Mesenchymal stem cell (in vitro differentiated cells and primary cell): ENCODE results near the gene PRSS21.

Experiments
- DNase-seq: peaks from one replicate; pipeline ENCODE4 v3.0.0-alpha.2; 2013
- H2AFZ ChIP-seq: one replicate; pipeline ENCODE4 v1.6.1; 2013; ENCODE audit warnings: low read depth, mild to moderate bottlenecking, control low read depth, inconsistent platforms, low read length, moderate library complexity
- H2AK5ac ChIP-seq: 2 replicates; pipeline ENCODE4 v1.6.1; 2013; ENCODE audit warnings: low read length, moderate library complexity, mild to moderate bottlenecking, inconsistent platforms; ENCODE audit not compliant: severe bottlenecking
- H2BK120ac ChIP-seq: one replicate; pipeline ENCODE4 v1.6.1; 2013; ENCODE audit warnings: low read depth, mild to moderate bottlenecking, inconsistent platforms, low read length, moderate library complexity
- H2BK12ac ChIP-seq, 2 experiments: one replicate each; pipeline ENCODE4 v1.6.1; 2013; ENCODE audit warnings: inconsistent platforms in 2 of 2, low read length in 2 of 2, mild to moderate bottlenecking in 2 of 2, moderate library complexity in 2 of 2, control low read depth in 1 of 2
- H2BK15ac ChIP-seq: one replicate; pipeline ENCODE4 v1.6.1; 2013; ENCODE audit warnings: mild to moderate bottlenecking, low read depth, inconsistent platforms; ENCODE audit not compliant: poor library complexity, severe bottlenecking
- H2BK5ac ChIP-seq: 2 replicates; pipeline ENCODE4 v1.6.1; 2013; ENCODE audit warnings: low read depth, mild to moderate bottlenecking, low read length, control low read depth, inconsistent platforms; ENCODE audit not compliant: poor library complexity, severe bottlenecking
- H3K14ac ChIP-seq, 2 experiments: one replicate each; pipeline ENCODE4 v1.6.1; 2013; ENCODE audit warnings: inconsistent platforms in 2 of 2, low read length in 2 of 2, control low read depth in 1 of 2, mild to moderate bottlenecking in 1 of 2, moderate library complexity in 1 of 2
- H3K18ac ChIP-seq, 2 experiments: one replicate each; pipeline ENCODE4 v1.6.1; 2013; ENCODE audit warnings: inconsistent platforms in 2 of 2, low read length in 2 of 2, control low read depth in 1 of 2, low read depth in 1 of 2, mild to moderate bottlenecking in 1 of 2
- H3K23ac ChIP-seq, 2 experiments: one replicate each; pipeline ENCODE4 v1.6.1; 2013; ENCODE audit warnings: inconsistent platforms in 2 of 2, low read length in 2 of 2, mild to moderate bottlenecking in 2 of 2, moderate library complexity in 2 of 2, control low read depth in 1 of 2
- H3K27ac ChIP-seq: 2 replicates; pipeline ENCODE4 v1.5.1; 2013; ENCODE audit warnings: mild to moderate bottlenecking, moderate library complexity, low read length, control low read depth, inconsistent platforms; ENCODE audit not compliant: poor library complexity, severe bottlenecking
- H3K27me3 ChIP-seq, 2 experiments: 2 replicates each; pipeline versions ENCODE4 v1.6.1 to v1.7.0; 2013; ENCODE audit warnings: low read length in 2 of 2, mild to moderate bottlenecking in 2 of 2, moderate library complexity in 2 of 2, control low read depth in 1 of 2, inconsistent platforms in 1 of 2; ENCODE audit not compliant: control insufficient read depth in 1 of 2, insufficient read depth in 1 of 2
- H3K36me3 ChIP-seq, 2 experiments: 2 replicates each; pipeline versions ENCODE4 v1.6.1 to v1.7.0; 2013; ENCODE audit warnings: low read length in 2 of 2, control low read depth in 1 of 2, inconsistent platforms in 1 of 2, low read depth in 1 of 2, mild to moderate bottlenecking in 1 of 2; ENCODE audit not compliant: insufficient read depth in 2 of 2, control insufficient read depth in 1 of 2
- H3K4ac ChIP-seq, 2 experiments: one replicate each; pipeline ENCODE4 v1.6.1; 2013; ENCODE audit warnings: inconsistent platforms in 2 of 2, low read length in 2 of 2, mild to moderate bottlenecking in 2 of 2, moderate library complexity in 2 of 2, control low read depth in 1 of 2, low read depth in 1 of 2
- H3K4me1 ChIP-seq: 2 replicates; pipeline ENCODE4 v1.6.1; 2013; ENCODE audit warnings: low read depth, low read length, control low read depth; ENCODE audit not compliant: control insufficient read depth, insufficient read depth
- H3K4me2 ChIP-seq: 2 replicates; pipeline ENCODE4 v1.6.1; 2013; ENCODE audit warnings: low read length, mild to moderate bottlenecking, inconsistent platforms; ENCODE audit not compliant: poor library complexity, severe bottlenecking
- H3K4me3 ChIP-seq, 2 experiments: 2 replicates each; pipeline versions ENCODE4 v1.5.1 to v1.7.0; 2013; ENCODE audit warnings: low read length in 2 of 2, mild to moderate bottlenecking in 2 of 2, control low read depth in 1 of 2, low read depth in 1 of 2; ENCODE audit not compliant: insufficient read depth in 1 of 2
- H3K79me1 ChIP-seq: replicated peaks from 2 replicates; pipeline ENCODE4 v1.6.1; 2013; ENCODE audit warnings: mild to moderate bottlenecking, control low read depth, low read length, inconsistent platforms; ENCODE audit not compliant: poor library complexity, severe bottlenecking
- H3K9ac ChIP-seq: 2 replicates; pipeline ENCODE4 v1.7.0; 2013; ENCODE audit warnings: mild to moderate bottlenecking, low read length, moderate library complexity
- H3K9me3 ChIP-seq: 2 replicates; pipeline ENCODE4 v1.7.0; 2013; ENCODE audit warnings: mild to moderate bottlenecking, low read length; ENCODE audit not compliant: control insufficient read depth
- H4K8ac ChIP-seq: one replicate; pipeline ENCODE4 v1.6.1; 2013; ENCODE audit warnings: inconsistent platforms, mild to moderate bottlenecking, low read length, moderate library complexity
- H4K91ac ChIP-seq: one replicate; pipeline ENCODE4 v1.6.1; 2013; ENCODE audit warnings: mild to moderate bottlenecking, low read length, inconsistent platforms
- WGBS: methylation state at CpG from one replicate; pipeline ENCODE4 v1.1.7; 2013; ENCODE audit warnings: mixed read lengths; 5-methylcytosine and 5-hydroxymethylcytosine counted together

Gene PRSS21

DNA sequence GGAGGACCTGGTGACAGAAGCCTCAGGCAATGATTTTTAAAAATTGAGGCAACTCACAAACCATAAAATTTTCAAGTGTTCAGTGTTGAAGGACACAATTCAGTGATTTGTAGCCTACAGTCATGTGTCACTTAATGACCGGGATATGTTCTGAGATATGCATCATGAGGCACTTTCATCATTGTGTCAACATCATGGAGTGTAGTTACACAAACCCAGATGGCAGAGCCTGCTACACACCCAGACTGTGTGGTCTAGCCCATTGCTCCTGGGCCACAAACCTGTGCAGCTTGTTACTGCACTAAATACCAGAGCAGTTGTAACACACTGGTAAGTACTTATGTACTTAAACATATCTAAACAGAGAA lies 17.2 kb upstream of the PRSS21 start:
- Histone ChIP-seq H3K4ac (no peak overlapping the region), H3K27me3 (peaks cover 12 to 27% of the 10 kb centered on the region in 2 experiments), H3K18ac (no peak overlapping the region), H3K14ac (no peak overlapping the region), H3K9me3 (peaks cover 22% of the 10 kb centered on the region), H3K4me2 (no peak overlapping the region), H3K27ac (no peak overlapping the region), H2AFZ (no peak overlapping the region), H2BK120ac (no peak overlapping the region), H3K4me1 (no peaks in the 10 kb centered on the region), H2BK5ac (no peak overlapping the region), H4K8ac (no peak overlapping the region), H2AK5ac (no peak overlapping the region), H3K9ac (no peak overlapping the region), H2BK12ac (no peak overlapping the region), H3K79me1 (no peaks in the 10 kb centered on the region), H4K91ac (no peak overlapping the region), H3K23ac (no peak overlapping the region), H3K4me3 (no peak overlapping the region), H3K36me3 (no peaks in the 10 kb centered on the region), H2BK15ac (no peak overlapping the region)
- WGBS: 60% methylated on average over 1 of the region's 1 CpG
- peak; percentile 35 for DNase-seq

DNA sequence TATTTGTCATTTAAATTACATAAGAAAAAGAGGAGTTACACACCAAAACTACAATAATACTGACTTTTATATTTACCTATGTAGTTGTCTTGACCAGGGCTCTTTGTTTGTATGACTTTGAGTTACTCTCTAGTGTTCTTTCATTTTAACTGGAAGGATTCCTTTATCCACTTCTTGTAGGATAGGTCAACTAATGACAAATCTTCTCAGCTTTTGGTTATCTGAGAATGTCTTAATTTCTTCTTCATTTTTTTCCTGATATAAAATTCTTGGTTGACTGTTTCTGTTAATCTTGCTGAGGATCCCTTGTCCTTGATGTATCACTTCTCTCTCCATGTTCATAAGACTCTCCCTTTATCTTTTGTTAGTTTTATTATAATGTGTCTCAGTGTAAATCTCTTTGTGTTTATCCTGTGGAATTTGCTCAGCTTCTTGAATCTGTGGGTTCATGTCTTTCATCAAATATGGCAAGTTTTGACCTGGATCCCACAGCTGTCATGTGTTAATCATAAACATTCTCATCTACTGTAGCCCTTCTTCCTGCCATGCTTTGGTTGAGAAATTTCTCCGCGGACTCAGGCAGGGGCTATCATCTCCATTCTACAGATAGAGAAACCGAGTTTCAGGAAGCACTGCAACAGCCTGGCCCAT lies 13.4 kb upstream of the PRSS21 start:
- Histone ChIP-seq H3K9ac (no peak overlapping the region), H2BK12ac (no peak overlapping the region), H2BK15ac (no peak overlapping the region), H3K9me3 (peaks cover 38% of the 10 kb centered on the region), H3K18ac (no peak overlapping the region), H2AFZ (no peak overlapping the region), H3K36me3 (no peaks in the 10 kb centered on the region), H3K79me1 (no peaks in the 10 kb centered on the region), H3K23ac (no peak overlapping the region), H3K4ac (no peak overlapping the region), H3K27me3 (peaks cover 13 to 52% of the 10 kb centered on the region in 2 experiments), H3K4me1 (no peaks in the 10 kb centered on the region), H3K14ac (no peak overlapping the region), H3K4me3 (no peak overlapping the region), H4K91ac (no peak overlapping the region), H4K8ac (no peak overlapping the region), H2BK5ac (no peak overlapping the region), H2BK120ac (no peak overlapping the region), H2AK5ac (no peak overlapping the region), H3K4me2 (no peak overlapping the region), H3K27ac (no peak overlapping the region)
- 33% methylated on average over 1 of the region's 3 CpGs for WGBS
- DNase-seq: no peak

DNA sequence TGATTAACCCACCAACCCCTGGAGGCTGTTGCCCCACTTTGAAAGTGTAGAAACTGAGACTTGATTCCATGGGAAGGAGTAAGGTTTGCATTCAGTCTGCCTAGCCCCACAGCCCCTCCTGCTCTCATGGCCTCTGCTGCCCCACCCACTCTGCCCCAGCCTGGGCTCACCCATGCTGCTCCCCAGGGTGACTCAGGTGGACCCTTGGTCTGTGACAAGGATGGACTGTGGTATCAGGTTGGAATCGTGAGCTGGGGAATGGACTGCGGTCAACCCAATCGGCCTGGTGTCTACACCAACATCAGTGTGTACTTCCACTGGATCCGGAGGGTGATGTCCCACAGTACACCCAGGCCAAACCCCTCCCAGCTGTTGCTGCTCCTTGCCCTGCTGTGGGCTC lies 12.3 kb upstream of the PRSS21 start:
- Histone ChIP-seq H3K27me3 (peaks cover 13 to 50% of the 10 kb centered on the region in 2 experiments), H3K4me1 (no peaks in the 10 kb centered on the region), H3K4ac (no peak overlapping the region), H3K9ac (no peak overlapping the region), H3K36me3 (no peaks in the 10 kb centered on the region), H2BK120ac (no peak overlapping the region), H3K9me3 (peaks cover 42% of the 10 kb centered on the region), H3K18ac (no peak overlapping the region), H3K4me3 (no peak overlapping the region), H3K27ac (no peak overlapping the region), H2AFZ (no peak overlapping the region), H4K8ac (no peak overlapping the region), H3K79me1 (no peaks in the 10 kb centered on the region), H3K23ac (no peak overlapping the region), H2AK5ac (no peak overlapping the region), H4K91ac (no peak overlapping the region), H2BK12ac (no peak overlapping the region), H3K4me2 (no peak overlapping the region), H3K14ac (no peak overlapping the region), H2BK5ac (no peak overlapping the region), H2BK15ac (no peak overlapping the region)
- WGBS: 97% methylated on average over 4 of the region's 4 CpGs
- DNase-seq: no peak

DNA sequence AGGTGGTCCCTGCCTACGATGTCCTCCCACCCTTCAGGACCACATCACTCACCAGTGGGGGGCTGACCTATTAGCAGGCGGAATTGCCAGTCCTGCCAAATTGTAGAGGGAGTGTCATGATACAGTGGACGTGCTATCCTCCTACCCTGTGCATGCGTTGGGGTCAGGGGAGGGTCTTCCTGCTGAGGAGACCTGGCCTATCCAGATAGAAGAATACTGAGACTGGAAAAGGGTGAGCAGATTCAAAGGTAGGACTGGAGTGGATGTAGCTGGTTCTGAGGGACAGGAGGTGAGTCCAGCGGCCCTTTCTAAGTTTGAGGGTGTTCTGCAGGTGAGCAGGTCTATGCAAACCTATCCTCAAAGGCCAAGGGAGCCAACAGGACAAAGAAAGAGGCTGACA lies 10.8 kb upstream of the PRSS21 start:
- no peak overlapping the region for H3K4ac ChIP-seq
- H3K27ac ChIP-seq: no peak overlapping the region
- H2AFZ ChIP-seq: no peak overlapping the region
- no peaks in the 10 kb centered on the region for H3K36me3 ChIP-seq
- 81% methylated on average over 5 of the region's 5 CpGs for WGBS
- H3K14ac ChIP-seq: no peak overlapping the region
- no peak overlapping the region for H2BK120ac ChIP-seq
- no peak for DNase-seq
- H3K18ac ChIP-seq: no peak overlapping the region
- H3K4me2 ChIP-seq: no peak overlapping the region
- no peak overlapping the region for H3K4me3 ChIP-seq
- H3K27me3 ChIP-seq: peaks cover 24 to 61% of the 10 kb centered on the region in 2 experiments
- H3K9me3 ChIP-seq: peaks cover 42% of the 10 kb centered on the region
- H4K91ac ChIP-seq: no peak overlapping the region
- no peaks in the 10 kb centered on the region for H3K79me1 ChIP-seq
- H2BK5ac ChIP-seq: no peak overlapping the region
- no peak overlapping the region for H2BK15ac ChIP-seq
- no peak overlapping the region for H2AK5ac ChIP-seq
- H3K4me1 ChIP-seq: no peaks in the 10 kb centered on the region
- no peak overlapping the region for H2BK12ac ChIP-seq
- no peak overlapping the region for H4K8ac ChIP-seq
- H3K23ac ChIP-seq: no peak overlapping the region
- H3K9ac ChIP-seq: no peak overlapping the region
